Left lung (tissue), 10 donors: Measurements from ENCODE around the gene SLC39A8. TPM values are rescaled to one million over a fixed set of nuclear protein-coding genes. Genes with fewer than 3 reads are reported as not detected.

Experiments
- ATAC-seq: fragments of 200-7000 bp; cut with Tn5 transposase; one replicate; pipeline ENCODE4 v1.9.1; 2020; ENCODE audit warnings: moderate library complexity
- DNase-seq, 4 donors: peaks; one replicate each; pipeline ENCODE4 v3.0.0-alpha.2; 2013 to 2020
- H3K27ac ChIP-seq, 2 donors: fragments of 200-600 bp; sonication (generic) in 1 of 2; one replicate each; pipeline versions ENCODE4 v1.5.0 to v1.8.0; 2020 to 2021
- H3K27me3 ChIP-seq, 2 donors: fragments of 200-600 bp; sonication (generic) in 1 of 2; one replicate each; pipeline versions ENCODE4 v1.5.0 to v1.8.0; 2020 to 2021
- H3K36me3 ChIP-seq, 2 donors: fragments of 200-600 bp; sonication (generic) in 1 of 2; one replicate each; pipeline versions ENCODE4 v1.5.0 to v1.8.0; 2020 to 2021
- H3K4me1 ChIP-seq, 2 donors: fragments of 200-600 bp; one replicate each; pipeline ENCODE4 v1.8.0; 2021
- H3K4me3 ChIP-seq, 2 donors: fragments of 200-600 bp; sonication (generic) in 1 of 2; one replicate each; pipeline versions ENCODE4 v1.5.0 to v1.8.0; 2020 to 2021; ENCODE audit warnings: mild to moderate bottlenecking in 1 of 2
- H3K9me3 ChIP-seq, 2 donors: fragments of 200-600 bp; sonication (generic) in 1 of 2; one replicate each; pipeline versions ENCODE4 v1.5.0 to v1.8.0; 2020 to 2021
- CTCF ChIP-seq, 2 donors: fragments of 200-600 bp; sonication (generic) in 1 of 2; IDR thresholded peaks; one replicate each; pipeline versions ENCODE4 v1.5.0 to v1.8.0; 2021; ENCODE audit warnings: antibody characterized with exemption in 2 of 2
- intact Hi-C, 2 donors: fragments of 100-400 bp; cut with DNase I; formaldehyde crosslinking; loops; one replicate each; pipeline versions ENCODE4 v1.11.2 to v1.14.2; 2022
- polyA plus RNA-seq, 6 donors: library from polyadenylated mRNA; unstranded; fragments of 120-200 nt; gene quantifications; one replicate each; pipeline ENCODE4 v1.2.1, GENCODE V29; 2013; ENCODE audit not compliant: insufficient read length in 6 of 6
- total RNA-seq, 2 donors: library from RNA; stranded (reverse); fragmentation: NEBNext Ultra II Directional; extraction: Animal tissue kit (Norgen Biotek cat#: 25700); gene quantifications; one replicate each; pipeline ENCODE4 v1.2.1, GENCODE V29; 2021
- donor health status: DM: no; HTN: yes; CAD: no.
- donor health status: DM: no; HTN: no; CAD: no.

Gene SLC39A8
- total and polyA plus RNA-seq, 8 donors = 4.5 to 318 (median 7.1) TPM

DNA sequence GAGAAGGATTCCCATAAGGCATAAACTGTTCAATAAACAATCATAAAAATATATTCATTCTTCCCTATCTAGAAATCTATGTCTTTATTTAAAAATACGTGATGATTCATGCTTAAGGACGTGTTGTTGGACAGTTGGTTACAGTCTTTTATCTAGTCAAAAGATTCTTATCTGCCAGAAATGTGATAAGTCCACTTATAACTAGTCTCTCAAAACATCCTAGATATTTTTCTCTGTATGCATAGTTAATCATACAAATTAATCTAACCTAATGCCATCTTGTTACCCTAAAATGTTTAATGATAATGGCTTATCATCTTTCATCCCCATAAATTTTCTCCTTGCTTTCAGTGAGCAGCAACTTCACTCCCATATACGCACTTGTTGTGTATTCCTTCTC is 89.0 kb downstream of the SLC39A8 start:
- ATAC-seq = no peak
- intact Hi-C loops = no loop called here

DNA sequence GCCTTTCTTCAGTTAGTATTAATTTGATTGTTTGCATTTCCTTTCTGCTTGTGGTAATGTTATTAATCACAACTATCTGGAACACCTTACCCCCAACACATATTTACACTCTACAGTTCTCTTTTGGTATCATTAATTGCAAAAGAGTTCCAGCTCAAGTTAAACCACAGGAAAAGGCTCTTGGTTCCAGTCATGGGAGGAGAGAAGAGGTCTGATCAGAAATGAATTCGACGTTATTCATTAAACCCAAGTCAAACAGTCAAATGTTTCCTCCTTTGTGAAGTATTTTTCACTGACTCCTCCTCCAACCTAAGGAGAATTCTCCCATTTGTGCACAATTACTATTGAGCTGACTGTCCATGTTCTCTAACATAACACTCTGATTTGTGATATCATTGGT is 91.4 kb downstream of the SLC39A8 start:
- Histone ChIP-seq H3K27ac (no peak overlapping the region), H3K9me3 (no peaks in the 10 kb centered on the region), H3K27me3 (no peaks in the 10 kb centered on the region), H3K4me1 (no peaks in the 10 kb centered on the region), H3K4me3 (no peak overlapping the region), H3K36me3 (no peaks in the 10 kb centered on the region)
- no peak for TF ChIP-seq CTCF (IDR thresholded peaks at IDR 0.05)
- peak; percentile 72 for ATAC-seq
- no peak for DNase-seq
- intact Hi-C loops = no loop called here

More for the DNA sequence above, 89.0 kb downstream of the SLC39A8 start:
- TF ChIP-seq CTCF (IDR thresholded peaks at IDR 0.05) = no peak
- Histone ChIP-seq H3K9me3 (no peaks in the 10 kb centered on the region), H3K4me3 (no peak overlapping the region), H3K4me1 (no peaks in the 10 kb centered on the region), H3K27me3 (no peaks in the 10 kb centered on the region), H3K36me3 (no peaks in the 10 kb centered on the region), H3K27ac (no peak overlapping the region)
- DNase-seq = no peak

GRCh38 chr4:102252171-102252570 is 93.1 kb downstream of the SLC39A8 start:
- Histone ChIP-seq H3K27ac (no peak overlapping the region), H3K27me3 (no peaks in the 10 kb centered on the region), H3K36me3 (no peaks in the 10 kb centered on the region), H3K4me1 (no peaks in the 10 kb centered on the region), H3K9me3 (no peaks in the 10 kb centered on the region), H3K4me3 (no peak overlapping the region)
- TF ChIP-seq CTCF (IDR thresholded peaks at IDR 0.05) = no peak
- intact Hi-C loops = no loop called here
- ATAC-seq = no peak
- DNase-seq = no peak

- Histone ChIP-seq H3K27ac (no peak overlapping the region), H3K9me3 (no peaks in the 10 kb centered on the region), H3K36me3 (no peaks in the 10 kb centered on the region), H3K27me3 (no peaks in the 10 kb centered on the region), H3K4me1 (no peaks in the 10 kb centered on the region), H3K4me3 (no peak overlapping the region)
- ATAC-seq (no peak), DNase-seq (peak in 1 of 4 donors; percentile 44)
- no peak for TF ChIP-seq CTCF (IDR thresholded peaks at IDR 0.05)
- intact Hi-C loops = no loop called here
Observed at GRCh38 chr4:102250341-102250740, 94.9 kb downstream of the SLC39A8 start.

DNA sequence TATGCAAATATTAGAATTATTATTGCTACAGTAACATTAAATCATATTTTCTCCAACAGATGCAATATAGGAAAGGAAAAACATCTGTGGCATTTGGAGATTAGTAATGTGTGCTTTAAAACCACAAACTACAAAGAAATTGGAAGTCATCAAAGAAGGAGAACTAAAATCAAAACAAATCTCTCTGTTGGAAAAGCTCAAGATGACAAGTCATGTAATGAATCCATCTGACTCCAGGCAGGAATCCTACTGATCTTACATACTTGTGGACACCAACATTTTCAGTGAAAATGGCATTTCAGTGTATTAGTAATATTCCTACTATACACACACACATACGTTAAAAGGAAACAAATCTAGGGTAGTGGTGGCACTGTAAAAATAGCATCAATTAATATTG is 98.2 kb downstream of the SLC39A8 start:
- no peak for DNase-seq
- peaks cover 0 to 8% of the 10 kb centered on the region in 2 donors for H3K9me3 ChIP-seq
- no peaks in the 10 kb centered on the region for H3K27me3 ChIP-seq

More for the DNA sequence above, 98.2 kb downstream of the SLC39A8 start:
- TF ChIP-seq CTCF (IDR thresholded peaks at IDR 0.05) = no peak
- intact Hi-C loops = no loop called here
- no peak overlapping the region for H3K4me3 ChIP-seq
- H3K36me3 ChIP-seq = no peaks in the 10 kb centered on the region
- H3K27ac ChIP-seq = no peak overlapping the region
- H3K4me1 ChIP-seq = no peaks in the 10 kb centered on the region
- no peak for ATAC-seq
